SK-N-SH (cell line): ENCODE results near the gene CASP14.

Experiments
- RAD21 ChIP-seq: IDR thresholded peaks from 2 replicates; pipeline ENCODE4 v1.6.1; 2012; ENCODE audit warnings: mild to moderate bottlenecking, low read length
- RFX5 ChIP-seq: IDR thresholded peaks from 2 replicates; pipeline ENCODE4 v1.6.1; 2012; ENCODE audit warnings: mild to moderate bottlenecking, improper control_type of control experiment, low read length
- TEAD4 ChIP-seq: IDR thresholded peaks from 2 replicates; pipeline ENCODE4 v1.4.0; 2012; ENCODE audit warnings: mild to moderate bottlenecking, borderline replicate concordance; ENCODE audit not compliant: insufficient read depth
- TF ChIP-seq, protein P1 (sequence below): IDR thresholded peaks from 2 replicates; pipeline ENCODE4 v1.4.0; 2012; ENCODE audit warnings: low read depth, borderline replicate concordance
- TF ChIP-seq, protein P2 (sequence below): fragments of 200-600 bp; sonication (generic); IDR thresholded peaks from 2 replicates; pipeline ENCODE4 v1.6.1; 2017; ENCODE audit warnings: antibody characterized with exemption, mild to moderate bottlenecking, moderate library complexity

DNA sequence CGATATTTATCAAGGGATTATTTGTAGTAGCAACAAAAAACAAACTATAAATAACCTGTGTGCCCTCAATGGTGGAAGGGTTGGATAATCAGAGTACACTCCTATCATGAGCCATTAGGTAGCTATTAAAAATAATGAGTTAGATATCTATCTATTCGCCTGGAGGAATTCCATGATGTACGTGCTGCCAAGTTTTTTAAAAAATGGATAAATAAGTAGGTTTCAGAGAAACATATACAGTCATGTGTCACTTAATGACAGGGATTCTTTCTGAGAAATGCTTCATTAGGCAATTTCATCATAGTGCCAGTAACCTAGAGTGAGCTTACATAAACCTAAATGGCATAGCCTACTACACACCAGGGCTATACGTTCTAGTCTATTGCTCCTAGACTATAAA, 26.5 kb downstream of the CASP14 start:
- TF ChIP-seq, protein P1, sequence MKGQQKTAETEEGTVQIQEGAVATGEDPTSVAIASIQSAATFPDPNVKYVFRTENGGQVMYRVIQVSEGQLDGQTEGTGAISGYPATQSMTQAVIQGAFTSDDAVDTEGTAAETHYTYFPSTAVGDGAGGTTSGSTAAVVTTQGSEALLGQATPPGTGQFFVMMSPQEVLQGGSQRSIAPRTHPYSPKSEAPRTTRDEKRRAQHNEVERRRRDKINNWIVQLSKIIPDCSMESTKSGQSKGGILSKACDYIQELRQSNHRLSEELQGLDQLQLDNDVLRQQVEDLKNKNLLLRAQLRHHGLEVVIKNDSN, result no peak
- no peak for TF ChIP-seq RFX5
- no peak for TF ChIP-seq TEAD4
- no peak for TF ChIP-seq RAD21
- TF ChIP-seq, protein P2, sequence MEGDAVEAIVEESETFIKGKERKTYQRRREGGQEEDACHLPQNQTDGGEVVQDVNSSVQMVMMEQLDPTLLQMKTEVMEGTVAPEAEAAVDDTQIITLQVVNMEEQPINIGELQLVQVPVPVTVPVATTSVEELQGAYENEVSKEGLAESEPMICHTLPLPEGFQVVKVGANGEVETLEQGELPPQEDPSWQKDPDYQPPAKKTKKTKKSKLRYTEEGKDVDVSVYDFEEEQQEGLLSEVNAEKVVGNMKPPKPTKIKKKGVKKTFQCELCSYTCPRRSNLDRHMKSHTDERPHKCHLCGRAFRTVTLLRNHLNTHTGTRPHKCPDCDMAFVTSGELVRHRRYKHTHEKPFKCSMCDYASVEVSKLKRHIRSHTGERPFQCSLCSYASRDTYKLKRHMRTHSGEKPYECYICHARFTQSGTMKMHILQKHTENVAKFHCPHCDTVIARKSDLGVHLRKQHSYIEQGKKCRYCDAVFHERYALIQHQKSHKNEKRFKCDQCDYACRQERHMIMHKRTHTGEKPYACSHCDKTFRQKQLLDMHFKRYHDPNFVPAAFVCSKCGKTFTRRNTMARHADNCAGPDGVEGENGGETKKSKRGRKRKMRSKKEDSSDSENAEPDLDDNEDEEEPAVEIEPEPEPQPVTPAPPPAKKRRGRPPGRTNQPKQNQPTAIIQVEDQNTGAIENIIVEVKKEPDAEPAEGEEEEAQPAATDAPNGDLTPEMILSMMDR, result no peak
